ENCODE data around the gene BANF1. TPM values are rescaled to one million over a fixed set of nuclear protein-coding genes. Genes with fewer than 3 reads are reported as not detected.

Gene BANF1, protein sequence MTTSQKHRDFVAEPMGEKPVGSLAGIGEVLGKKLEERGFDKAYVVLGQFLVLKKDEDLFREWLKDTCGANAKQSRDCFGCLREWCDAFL
- 13.5 and 18.2 TPM in 2 replicates for total RNA-seq

DNA sequence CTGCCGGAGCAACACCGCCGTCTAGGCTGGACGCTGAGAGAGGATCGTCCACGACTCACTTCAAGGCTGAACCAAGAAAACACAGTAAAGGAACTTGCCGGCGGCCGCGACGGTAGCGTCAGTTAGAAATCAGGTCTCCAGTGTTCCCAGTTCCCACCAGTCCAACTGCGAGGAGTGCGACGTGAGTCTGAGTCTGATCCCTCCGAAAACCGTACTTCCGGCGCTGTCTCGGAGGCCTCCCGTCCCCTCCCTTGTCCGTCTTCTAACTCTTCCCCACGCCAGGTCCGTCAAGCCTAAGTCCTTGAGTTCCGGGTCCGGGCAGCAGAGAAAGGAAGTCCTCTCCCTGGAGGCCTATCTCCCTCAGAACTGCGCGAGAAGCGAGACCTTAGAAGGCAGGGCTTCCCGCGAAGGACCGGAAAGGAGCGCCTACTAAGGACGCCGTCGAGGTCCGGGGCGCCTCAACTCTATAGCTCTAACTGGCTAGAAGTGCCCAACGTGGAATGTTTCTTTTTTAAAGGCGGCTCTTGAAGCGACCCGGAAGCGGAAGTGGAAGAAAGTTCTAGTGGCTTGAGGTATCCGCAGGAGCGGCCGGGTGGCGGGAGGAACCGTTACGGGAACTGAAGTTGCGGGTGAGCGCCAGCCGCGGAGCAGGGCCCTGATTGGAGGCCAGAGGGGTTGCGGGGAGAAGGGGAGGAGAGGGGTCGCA, at the start of gene BANF1, which contains the start of gene EIF1AD:
BANF1 (plus strand) TSS at position 562 of the 706 bp plus-strand sequence. CDS start 748 bp downstream, outside the sequence.
EIF1AD (minus strand) TSS at position 216 of the 706 bp plus-strand sequence. CDS start 1,768 bp downstream, outside the sequence.

DNA sequence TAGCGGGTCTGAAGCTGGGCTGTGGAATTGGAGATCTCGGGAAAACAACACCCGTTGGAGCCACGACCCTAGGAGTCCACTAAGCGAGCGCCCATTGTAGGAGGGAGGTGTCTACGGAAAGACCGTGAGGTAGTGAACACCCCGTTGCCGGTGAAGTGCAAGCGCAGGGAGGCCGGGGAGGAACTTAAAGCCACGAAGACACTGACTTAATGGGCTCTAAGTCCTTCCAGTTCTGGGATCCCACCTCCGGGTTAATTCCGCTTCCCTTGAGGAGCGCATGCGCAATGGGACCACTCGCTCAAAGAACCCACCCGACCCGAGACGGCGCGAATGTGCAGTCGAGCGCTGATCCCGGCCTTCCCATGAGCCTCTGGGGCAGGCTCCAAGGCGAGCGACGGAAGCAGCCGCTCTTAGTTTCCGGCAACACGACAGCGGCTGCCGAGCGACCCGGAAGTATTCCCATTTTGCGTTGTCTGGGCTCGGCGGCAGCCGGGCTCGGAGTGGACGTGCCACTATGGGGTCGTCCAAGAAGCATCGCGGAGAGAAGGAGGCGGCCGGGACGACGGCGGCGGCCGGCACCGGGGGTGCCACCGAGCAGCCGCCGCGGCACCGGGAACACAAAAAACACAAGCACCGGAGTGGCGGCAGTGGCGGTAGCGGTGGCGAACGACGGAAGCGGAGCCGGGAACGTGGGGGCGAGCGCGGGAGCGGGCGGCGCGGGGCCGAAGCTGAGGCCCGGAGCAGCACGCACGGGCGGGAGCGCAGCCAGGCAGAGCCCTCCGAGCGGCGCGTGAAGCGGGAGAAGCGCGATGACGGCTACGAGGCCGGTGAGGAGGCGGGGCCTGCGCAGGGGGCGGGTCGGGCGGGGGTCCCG, 40.8 kb upstream of the BANF1 start, which contains the start of gene SART1:
SART1 (plus strand) TSS at position 468 of the 874 bp plus-strand sequence; CDS start at position 515, 47 bp downstream.

DNA sequence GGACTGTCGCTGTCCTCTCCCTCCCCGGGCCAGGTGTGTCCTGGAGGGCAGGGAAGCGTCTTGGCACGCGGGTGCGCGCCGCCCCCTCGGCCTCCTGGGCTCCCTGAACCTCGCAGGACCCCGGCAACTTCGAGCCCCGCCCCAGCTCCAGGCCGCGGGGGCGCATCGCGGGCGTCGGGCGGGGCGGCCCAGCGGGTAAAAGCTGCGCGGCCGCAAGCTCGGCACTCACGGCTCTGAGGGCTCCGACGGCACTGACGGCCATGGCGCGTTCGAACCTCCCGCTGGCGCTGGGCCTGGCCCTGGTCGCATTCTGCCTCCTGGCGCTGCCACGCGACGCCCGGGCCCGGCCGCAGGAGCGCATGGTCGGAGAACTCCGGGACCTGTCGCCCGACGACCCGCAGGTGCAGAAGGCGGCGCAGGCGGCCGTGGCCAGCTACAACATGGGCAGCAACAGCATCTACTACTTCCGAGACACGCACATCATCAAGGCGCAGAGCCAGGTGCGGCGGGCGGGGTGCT, 9.5 kb downstream of the BANF1 start, which contains the start of gene CST6:
CST6 (plus strand) TSS at position 224 of the 519 bp plus-strand sequence; CDS start at position 261, 37 bp downstream.

DNA sequence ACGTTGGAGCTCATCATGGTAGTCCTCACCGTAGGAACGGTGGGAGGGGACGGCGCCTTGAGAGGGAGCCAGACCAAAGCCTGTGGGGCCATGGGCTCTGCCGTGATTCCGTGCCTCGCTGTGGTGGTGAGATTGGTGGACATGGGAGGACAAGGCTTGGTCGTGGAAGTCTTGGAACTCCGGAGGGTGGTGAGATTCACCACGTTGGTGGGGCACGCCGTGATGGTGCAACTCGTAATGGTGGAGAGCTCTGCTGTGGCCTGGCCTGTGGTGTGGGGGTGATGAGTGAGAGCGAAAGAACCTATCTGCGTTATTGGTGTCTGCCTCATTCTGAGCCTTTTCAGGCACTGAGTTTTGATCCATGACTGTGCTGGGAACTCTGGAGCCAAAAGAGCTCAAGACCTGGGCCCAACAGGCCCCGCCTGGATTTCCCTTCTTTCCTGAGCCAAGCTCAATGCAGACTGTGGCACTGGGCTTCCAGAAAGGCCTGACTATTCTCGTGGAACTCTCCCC, 23.8 kb downstream of the BANF1 start, which contains the start of gene CATSPER1:
CATSPER1 (minus strand) TSS at position 463 of the 513 bp plus-strand sequence; CDS start at position 363, 100 bp downstream.

DNA sequence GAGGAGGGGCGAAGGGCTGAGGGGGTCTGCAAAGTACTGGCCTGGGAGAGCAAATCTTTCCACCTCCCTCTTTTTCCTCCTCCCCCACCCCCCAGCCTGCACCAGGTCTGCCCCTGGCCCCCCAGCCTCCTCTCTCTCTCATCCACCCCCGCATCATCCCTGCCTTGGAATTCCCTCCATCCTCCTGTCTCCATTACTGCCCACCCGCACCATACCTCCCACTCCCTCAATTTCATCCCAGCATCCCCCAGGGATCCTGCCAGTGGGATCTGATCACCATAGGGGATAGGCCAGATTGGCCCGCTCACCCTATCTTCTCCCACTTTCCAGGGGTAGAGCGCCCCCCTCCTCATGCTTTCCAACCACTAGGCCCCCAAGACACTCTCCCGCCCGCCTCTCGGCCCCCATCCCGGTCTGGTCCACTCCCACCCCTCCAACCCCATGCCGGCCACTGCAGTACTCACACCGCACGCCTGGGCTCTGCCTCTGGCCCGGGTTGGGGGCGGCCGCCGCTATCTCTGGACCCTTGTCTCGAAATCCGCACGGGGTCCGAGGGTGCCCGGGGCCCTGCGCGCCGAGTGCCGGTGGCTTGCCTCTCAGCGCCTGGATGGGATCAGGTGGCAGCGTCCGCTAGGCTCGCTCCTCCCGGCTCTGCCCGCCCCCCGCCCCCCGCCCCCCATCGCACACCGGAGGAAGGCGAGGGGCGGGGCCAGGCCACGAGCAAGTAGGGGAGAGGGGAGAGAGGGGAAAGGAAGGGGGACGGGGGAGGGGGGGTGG, 46.4 kb downstream of the BANF1 start, which contains the start of gene GAL3ST3:
GAL3ST3 (minus strand) TSS at position 615 of the 777 bp plus-strand sequence. CDS start 3,746 bp downstream, outside the sequence.

DNA sequence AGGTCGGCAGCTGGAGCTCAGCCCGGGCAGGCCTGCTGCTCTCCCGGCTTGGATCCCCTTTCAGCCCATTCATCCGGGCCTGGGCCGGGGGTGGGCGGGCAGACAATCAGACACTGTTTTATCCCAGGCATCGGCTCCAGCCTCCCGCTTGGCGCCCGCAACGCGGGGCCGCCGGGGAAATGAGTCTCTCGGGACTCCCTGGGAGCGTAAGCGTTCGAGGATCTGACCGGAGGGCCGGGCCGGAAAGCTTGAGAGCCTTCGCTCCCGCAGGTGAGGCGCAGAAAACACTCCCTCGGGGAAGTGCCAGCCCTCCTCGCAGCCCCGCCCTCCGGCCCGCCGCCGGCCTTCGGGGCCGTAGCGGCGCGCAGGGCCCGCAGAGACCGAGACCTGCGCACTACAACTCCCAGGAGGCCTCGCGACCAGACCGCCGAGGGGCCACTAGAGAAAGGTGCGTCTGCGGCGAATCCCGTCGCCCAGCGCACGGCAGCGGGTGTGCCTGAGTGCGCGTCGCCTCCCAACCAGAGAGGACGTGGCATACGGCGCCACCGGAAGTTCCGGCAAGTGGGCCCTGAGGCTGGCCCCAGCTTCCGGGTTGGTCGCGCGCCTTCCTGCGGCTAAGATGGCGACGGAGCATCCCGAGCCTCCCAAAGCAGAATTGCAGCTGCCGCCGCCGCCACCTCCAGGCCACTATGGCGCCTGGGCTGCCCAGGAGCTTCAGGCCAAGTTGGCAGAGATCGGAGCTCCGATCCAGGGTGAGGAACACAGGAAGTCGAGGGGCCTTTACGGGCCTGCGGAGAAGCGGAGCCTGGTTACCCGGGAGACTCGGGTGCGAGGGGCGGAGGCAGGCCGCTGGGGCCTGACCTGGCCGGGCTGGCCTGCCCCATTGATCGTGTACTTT, 49.7 kb downstream of the BANF1 start, which contains the start of gene SF3B2:
SF3B2 (plus strand) TSS at position 599 of the 898 bp plus-strand sequence; CDS start at position 620, 21 bp downstream.

Other genes starting within 250 kb of the BANF1 start
- gene AP5B1, start 221.5 kb upstream of the BANF1 start, total RNA-seq, result 25.0 and 27.6 TPM in 2 replicates
- gene OVOL1, start 215.4 kb upstream of the BANF1 start, total RNA-seq, result not detected in 2 replicates
- gene SNX32, start 168.5 kb upstream of the BANF1 start, total RNA-seq, result 0.97 and 1.3 TPM in 2 replicates
- 760 and 1,030 TPM in 2 replicates for gene CFL1, start 144.3 kb upstream of the BANF1 start, total RNA-seq
- gene MUS81, start 142.1 kb upstream of the BANF1 start, total RNA-seq, result 59.3 and 89.6 TPM in 2 replicates
- 106 and 128 TPM in 2 replicates for gene EFEMP2, start 129.7 kb upstream of the BANF1 start, total RNA-seq
- not detected in 2 replicates for gene CTSW, start 122.7 kb upstream of the BANF1 start, total RNA-seq
- gene FIBP, start 114.0 kb upstream of the BANF1 start, total RNA-seq, result 117 and 131 TPM in 2 replicates
- 42.7 and 47.2 TPM in 2 replicates for gene CCDC85B, start 111.8 kb upstream of the BANF1 start, total RNA-seq
- gene FOSL1, start 102.1 kb upstream of the BANF1 start, total RNA-seq, result 14.5 and 22.2 TPM in 2 replicates
- gene C11orf68, start 83.4 kb upstream of the BANF1 start, total RNA-seq, result 30.2 and 31.0 TPM in 2 replicates
- gene DRAP1, start 83.1 kb upstream of the BANF1 start, total RNA-seq, result 95.9 and 100 TPM in 2 replicates
- gene TSGA10IP, start 57.0 kb upstream of the BANF1 start, total RNA-seq, result not detected in 2 replicates
- 22.7 and 26.8 TPM in 2 replicates for gene SART1, start 40.8 kb upstream of the BANF1 start, total RNA-seq
- gene EIF1AD, start 346 bp upstream of the BANF1 start, total RNA-seq, result 27.6 and 34.1 TPM in 2 replicates
- gene CST6, start 9.5 kb downstream of the BANF1 start, total RNA-seq, result 0.49 and 0.85 TPM in 2 replicates
- gene CATSPER1, start 24.0 kb downstream of the BANF1 start, total RNA-seq, result not detected in 2 replicates
- 0.16 TPM in 1 of 2 replicates, not detected in the other for gene GAL3ST3, start 46.7 kb downstream of the BANF1 start, total RNA-seq
- 117 and 171 TPM in 2 replicates for gene SF3B2, start 49.9 kb downstream of the BANF1 start, total RNA-seq
- gene PACS1, start 67.8 kb downstream of the BANF1 start, total RNA-seq, result 41.7 and 44.0 TPM in 2 replicates

Measured in hair follicle dermal papilla cell (primary cell).